A549 (cell line): ENCODE results near the gene ZNF23.

Experiments used
- CHD2 ChIP-seq: fragments of 150-350 bp; IDR thresholded peaks from 2 replicates; pipeline ENCODE4 v1.6.1; 2014; ENCODE audit warnings: low read length; ENCODE audit not compliant: partially characterized antibody
- TF ChIP-seq, protein P1 (sequence below): fragments of >200 bp; sonication (Bioruptor Twin); formaldehyde crosslinking; IDR thresholded peaks from 3 replicates; pipeline ENCODE4 v1.5.1; 2016

GRCh38 chr16:71460236-71460635 lies 1.8 kb downstream of the ZNF23 start:
- TF ChIP-seq, protein P1, sequence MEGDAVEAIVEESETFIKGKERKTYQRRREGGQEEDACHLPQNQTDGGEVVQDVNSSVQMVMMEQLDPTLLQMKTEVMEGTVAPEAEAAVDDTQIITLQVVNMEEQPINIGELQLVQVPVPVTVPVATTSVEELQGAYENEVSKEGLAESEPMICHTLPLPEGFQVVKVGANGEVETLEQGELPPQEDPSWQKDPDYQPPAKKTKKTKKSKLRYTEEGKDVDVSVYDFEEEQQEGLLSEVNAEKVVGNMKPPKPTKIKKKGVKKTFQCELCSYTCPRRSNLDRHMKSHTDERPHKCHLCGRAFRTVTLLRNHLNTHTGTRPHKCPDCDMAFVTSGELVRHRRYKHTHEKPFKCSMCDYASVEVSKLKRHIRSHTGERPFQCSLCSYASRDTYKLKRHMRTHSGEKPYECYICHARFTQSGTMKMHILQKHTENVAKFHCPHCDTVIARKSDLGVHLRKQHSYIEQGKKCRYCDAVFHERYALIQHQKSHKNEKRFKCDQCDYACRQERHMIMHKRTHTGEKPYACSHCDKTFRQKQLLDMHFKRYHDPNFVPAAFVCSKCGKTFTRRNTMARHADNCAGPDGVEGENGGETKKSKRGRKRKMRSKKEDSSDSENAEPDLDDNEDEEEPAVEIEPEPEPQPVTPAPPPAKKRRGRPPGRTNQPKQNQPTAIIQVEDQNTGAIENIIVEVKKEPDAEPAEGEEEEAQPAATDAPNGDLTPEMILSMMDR: no peak
- no peak for TF ChIP-seq CHD2
